Fibroblast of lung (primary cell): Measurements from ENCODE around the gene REM1. TPM values are rescaled to one million over a fixed set of nuclear protein-coding genes. Genes with fewer than 3 reads are reported as not detected.

ENCODE experiments used
- DNase-seq, 2 donors: peaks; one replicate each; pipeline versions ENCODE4 v3.0.0 to v3.0.0-alpha.2; 2010; ENCODE audit warnings: low read depth in 2 of 2
- H2AFZ ChIP-seq: 2 replicates; pipeline ENCODE4 v1.5.1; 2012; ENCODE audit warnings: low read length, control low read depth, inconsistent platforms
- H3K27ac ChIP-seq: 2 replicates; pipeline ENCODE4 v1.5.1; 2011; ENCODE audit warnings: low read length, control low read depth; ENCODE audit not compliant: insufficient read depth
- H3K27me3 ChIP-seq: 2 replicates; pipeline ENCODE4 v1.5.1; 2011; ENCODE audit warnings: mild to moderate bottlenecking, low read length; ENCODE audit not compliant: control insufficient read depth, insufficient read depth
- H3K36me3 ChIP-seq: 2 replicates; pipeline ENCODE4 v1.5.1; 2011; ENCODE audit warnings: low read length; ENCODE audit not compliant: control insufficient read depth, insufficient read depth
- H3K4me1 ChIP-seq: 2 replicates; pipeline ENCODE4 v1.5.1; 2011; ENCODE audit warnings: low read length; ENCODE audit not compliant: control insufficient read depth, insufficient read depth; ENCODE audit errors: extremely low read depth
- H3K4me2 ChIP-seq: 2 replicates; pipeline ENCODE4 v1.5.1; 2011; ENCODE audit warnings: low read length, control low read depth; ENCODE audit not compliant: insufficient read depth; ENCODE audit errors: extremely low read depth
- H3K4me3 ChIP-seq, 4 experiments: fragments of 200-600 bp in 1 of 4; sonication (generic) in 1 of 4; replicated peaks in 1 of 4; 2 replicates each; pipeline ENCODE4 v1.5.1; 2011 to 2016; ENCODE audit warnings: low read length in 4 of 4, low read depth in 3 of 4, mild to moderate bottlenecking in 3 of 4, control low read depth in 2 of 4, inconsistent platforms in 1 of 4, mixed read lengths in 1 of 4; ENCODE audit not compliant: insufficient read depth in 1 of 4; ENCODE audit errors: control extremely low read depth in 1 of 4
- H3K79me2 ChIP-seq: 2 replicates; pipeline ENCODE4 v1.5.1; 2012; ENCODE audit warnings: mild to moderate bottlenecking, low read length, inconsistent platforms; ENCODE audit not compliant: control insufficient read depth, insufficient read depth
- H3K9ac ChIP-seq: 2 replicates; pipeline ENCODE4 v1.5.1; 2011; ENCODE audit warnings: mild to moderate bottlenecking, low read length, control low read depth; ENCODE audit not compliant: insufficient read depth
- H3K9me3 ChIP-seq: 2 replicates; pipeline ENCODE4 v1.5.1; 2012; ENCODE audit warnings: low read depth, low read length; ENCODE audit not compliant: control insufficient read depth, insufficient read depth
- H4K20me1 ChIP-seq: 2 replicates; pipeline ENCODE4 v1.5.1; 2011; ENCODE audit warnings: low read length; ENCODE audit not compliant: control insufficient read depth, insufficient read depth; ENCODE audit errors: extremely low read depth
- CTCF ChIP-seq, 2 donors: IDR thresholded peaks in 1 of 2; conservative IDR thresholded peaks in 1 of 2; 1 replicate in 1 of 2; 2 replicates in 1 of 2; pipeline ENCODE4 v1.5.1; 2011 to 2012; ENCODE audit warnings: low read length in 2 of 2, control low read depth in 1 of 2, inconsistent platforms in 1 of 2, low read depth in 1 of 2, mild to moderate bottlenecking in 1 of 2
- EZH2 ChIP-seq: IDR thresholded peaks from 2 replicates; pipeline ENCODE4 v1.5.1; 2012; ENCODE audit warnings: low read length, control low read depth, mild to moderate bottlenecking; ENCODE audit errors: missing control alignments
- polyA plus RNA-seq, 2 donors: library from polyadenylated mRNA; depleted of rRNA in 1 of 2; stranded (reverse) in 1 of 2; unstranded in 1 of 2; fragments of >200 nt; gene quantifications; 2 replicates each; pipeline ENCODE4 v1.2.1, GENCODE V29; 2011 to 2012; ENCODE audit warnings: missing spikeins in 1 of 2
- total RNA-seq: library from RNA; depleted of rRNA; stranded (reverse); fragments of >200 nt; gene quantifications from 2 replicates; pipeline ENCODE4 v1.2.1, GENCODE V29; 2014

The REM1 gene
- total and polyA plus RNA-seq, 2 donors (not counting 1 experiment from before 2014, with no cell fraction given), result not detected

GRCh38 chr20:31472395-31473330 lies 2.4 kb upstream of the REM1 start:
- H3K4me1 ChIP-seq, result no peaks in the 10 kb centered on the region
- H4K20me1 ChIP-seq, result no peaks in the 10 kb centered on the region
- peaks cover 22% of the 10 kb centered on the region for H3K27me3 ChIP-seq
- H3K9me3 ChIP-seq, result no peaks in the 10 kb centered on the region
- no peaks in the 10 kb centered on the region for H3K79me2 ChIP-seq
- H3K36me3 ChIP-seq, result no peaks in the 10 kb centered on the region
- H2AFZ ChIP-seq, result no peak overlapping the region
- TF ChIP-seq CTCF (conservative IDR thresholded peaks at IDR 0.05 in 1 of 2, IDR thresholded peaks at IDR 0.05 in 1 of 2; ENCODE audit: low read depth in 1 of 2, low read length in 2 of 2) (no peak), EZH2 (no peak)
- H3K4me2 ChIP-seq, result no peak overlapping the region
- no peak overlapping the region for H3K4me3 ChIP-seq
- H3K27ac ChIP-seq, result no peak overlapping the region
- H3K9ac ChIP-seq, result no peak overlapping the region
- no peak for DNase-seq

- TF ChIP-seq CTCF (conservative IDR thresholded peaks at IDR 0.05 in 1 of 2, IDR thresholded peaks at IDR 0.05 in 1 of 2; ENCODE audit: low read depth in 1 of 2, low read length in 2 of 2) (no peak), EZH2 (no peak)
- DNase-seq, result no peak
- no peak overlapping the region for H3K4me3 ChIP-seq
These were observed 1.6 kb upstream of the REM1 start for GRCh38 chr20:31473331-31474096.

GRCh38 chr20:31474097-31474436 lies 1.0 kb upstream of the REM1 start:
- TF ChIP-seq EZH2, result no peak
- no peak for TF ChIP-seq CTCF (conservative IDR thresholded peaks at IDR 0.05 in 1 of 2, IDR thresholded peaks at IDR 0.05 in 1 of 2; ENCODE audit: low read depth in 1 of 2, low read length in 2 of 2)
- DNase-seq, result no peak
- H3K27ac ChIP-seq, result no peak overlapping the region
- H3K27me3 ChIP-seq, result peaks cover 22% of the 10 kb centered on the region
- no peaks in the 10 kb centered on the region for H3K79me2 ChIP-seq
- H2AFZ ChIP-seq, result no peak overlapping the region
- H3K36me3 ChIP-seq, result no peaks in the 10 kb centered on the region
- H3K4me3 ChIP-seq, result no peak overlapping the region
- H4K20me1 ChIP-seq, result no peaks in the 10 kb centered on the region
- H3K9ac ChIP-seq, result no peak overlapping the region
- no peaks in the 10 kb centered on the region for H3K4me1 ChIP-seq
- H3K9me3 ChIP-seq, result no peaks in the 10 kb centered on the region
- no peak overlapping the region for H3K4me2 ChIP-seq

More at GRCh38 chr20:31473331-31474096, 1.6 kb upstream of the REM1 start:
- H3K4me1 ChIP-seq, result no peaks in the 10 kb centered on the region
- H3K9ac ChIP-seq, result no peak overlapping the region
- H3K27ac ChIP-seq, result no peak overlapping the region
- H3K36me3 ChIP-seq, result no peaks in the 10 kb centered on the region
- H3K9me3 ChIP-seq, result no peaks in the 10 kb centered on the region
- H3K4me2 ChIP-seq, result no peak overlapping the region
- H2AFZ ChIP-seq, result no peak overlapping the region
- no peaks in the 10 kb centered on the region for H3K79me2 ChIP-seq
- H3K27me3 ChIP-seq, result peaks cover 22% of the 10 kb centered on the region
- no peaks in the 10 kb centered on the region for H4K20me1 ChIP-seq
